Right lobe of liver (tissue), 6 donors: Measurements from ENCODE around the gene ASB1. TPM values are rescaled to one million over a fixed set of nuclear protein-coding genes. Genes with fewer than 3 reads are reported as not detected.
A peak's percentile ranks its signal among the peaks of the same experiment; 100 is the strongest.

ENCODE experiments used
- ATAC-seq, 4 donors: fragments of 200-7000 bp; cut with Tn5 transposase; one replicate each; pipeline ENCODE4 v1.9.1; 2020; ENCODE audit warnings: mild to moderate bottlenecking in 4 of 4, moderate library complexity in 4 of 4
- DNase-seq, 3 donors: peaks; one replicate each; pipeline ENCODE4 v3.0.0-alpha.2; 2020
- H3K27ac ChIP-seq, 3 donors: fragments of 200-600 bp; one replicate each; pipeline ENCODE4 v1.8.0; 2022
- H3K27me3 ChIP-seq, 2 donors: fragments of 200-600 bp; one replicate each; pipeline ENCODE4 v1.8.0; 2022
- H3K36me3 ChIP-seq, 4 donors: fragments of 200-600 bp; sonication (generic) in 1 of 4; one replicate each; pipeline versions ENCODE4 v1.5.1 to v1.8.0; 2017 to 2022; ENCODE audit warnings: control low read depth in 1 of 4
- H3K4me1 ChIP-seq, 4 donors: fragments of 200-600 bp; sonication (generic) in 1 of 4; one replicate each; pipeline versions ENCODE4 v1.5.1 to v1.8.0; 2017 to 2022; ENCODE audit warnings: control low read depth in 1 of 4
- H3K4me3 ChIP-seq, 3 donors: fragments of 200-600 bp; one replicate each; pipeline ENCODE4 v1.8.0; 2022
- H3K9me3 ChIP-seq, 4 donors: fragments of 200-600 bp; sonication (generic) in 1 of 4; one replicate each; pipeline versions ENCODE4 v1.5.1 to v1.8.0; 2017 to 2022; ENCODE audit warnings: control low read depth in 1 of 4
- CTCF ChIP-seq, 4 donors: fragments of 200-600 bp in 3 of 4; fragments of 450-650 bp in 1 of 4; IDR thresholded peaks; one replicate each; pipeline versions ENCODE4 v1.5.1 to v1.8.0; 2016 to 2022; ENCODE audit warnings: antibody characterized with exemption in 4 of 4, mild to moderate bottlenecking in 2 of 4
- POLR2A ChIP-seq: fragments of 450-650 bp; IDR thresholded peaks from one replicate; pipeline ENCODE4 v1.6.1; 2017; ENCODE audit warnings: antibody characterized with exemption, mild to moderate bottlenecking
- WGBS: methylation state at CpG from one replicate; pipeline ENCODE4 v1.1.6; 2018; ENCODE audit warnings: low coverage, low lambda C conversion rate; ENCODE audit not compliant: insufficient coverage; ENCODE audit errors: missing lambda C conversion rate; 5-methylcytosine and 5-hydroxymethylcytosine counted together
- intact Hi-C, 2 donors: fragments of 100-400 bp; cut with DNase I; formaldehyde crosslinking; loops; one replicate each; pipeline versions ENCODE4 v1.11.2 to v1.14.1; 2022
- total RNA-seq, 6 experiments: library from RNA; depleted of rRNA in 2 of 6; stranded (reverse); fragments of >200 nt in 2 of 6; fragmentation: NEBNext Ultra II Directional in 3 of 6; extraction: Animal tissue kit (Norgen Biotek cat#: 25700) in 3 of 6; gene quantifications; one replicate each; pipeline versions ENCODE4 v1.1.0 to v1.2.4, GENCODE V29; 2016 to 2023
- donor health status: DM: no; HTN: yes; CAD: no.
- donor health status: DM: no; HTN: no; CAD: no.
- donor health status: DM: no; HTN: no; CAD: no.
- donor health status: DM: no; HTN: yes; CAD: no.
- donor health status: DM: no; HTN: yes; CAD: no.

Gene ASB1
- total RNA-seq, 6 experiments from 2014 or later: 6.3 to 18.2 (median 8.4) TPM

- H3K36me3 ChIP-seq: peaks cover 0 to 21% (median 1%) of the 10 kb centered on the region in 4 donors
- peak; percentile 78 to 82 (median 80) for ATAC-seq
- peak overlapping the region; percentile 58 to 75 (median 64) for H3K27ac ChIP-seq
- 19% methylated on average over 17 of the region's 24 CpGs for WGBS
- no peaks in the 10 kb centered on the region for H3K27me3 ChIP-seq
- DNase-seq: peak; percentile 67 to 84 (median 74)
- peak; percentile 85 for TF ChIP-seq POLR2A
- TF ChIP-seq CTCF (IDR thresholded peaks at IDR 0.05): no peak
- intact Hi-C loops: no loop called here
- H3K9me3 ChIP-seq: no peaks in the 10 kb centered on the region
- peak overlapping the region in 1 of 3 donors; percentile 6 for H3K4me3 ChIP-seq
- peaks cover 0 to 42% (median 18%) of the 10 kb centered on the region in 4 donors for H3K4me1 ChIP-seq
These were observed 12.4 kb downstream of the ASB1 start for GRCh38 chr2:238438856-238439849.

GRCh38 chr2:238439917-238440316 is 13.2 kb downstream of the ASB1 start:
- H3K27me3 ChIP-seq: no peaks in the 10 kb centered on the region
- H3K4me1 ChIP-seq: peaks cover 0 to 44% (median 19%) of the 10 kb centered on the region in 4 donors
- no peak for TF ChIP-seq POLR2A
- no peak for TF ChIP-seq CTCF (IDR thresholded peaks at IDR 0.05)
- peak overlapping the region in 1 of 3 donors; percentile 6 for H3K4me3 ChIP-seq
- WGBS: 61% methylated on average over 2 of the region's 2 CpGs
- ATAC-seq (no peak), DNase-seq (no peak)
- peak overlapping the region; percentile 45 to 75 (median 64) for H3K27ac ChIP-seq
- H3K36me3 ChIP-seq: peaks cover 0 to 23% (median 3%) of the 10 kb centered on the region in 4 donors
- intact Hi-C loops: no loop called here
- no peaks in the 10 kb centered on the region for H3K9me3 ChIP-seq

GRCh38 chr2:238440331-238440730 is 13.6 kb downstream of the ASB1 start:
- no peaks in the 10 kb centered on the region for H3K27me3 ChIP-seq
- TF ChIP-seq CTCF (IDR thresholded peaks at IDR 0.05) (no peak), POLR2A (no peak)
- intact Hi-C loops: no loop called here
- DNase-seq (no peak), ATAC-seq (no peak)
- H3K36me3 ChIP-seq: peaks cover 0 to 22% (median 3%) of the 10 kb centered on the region in 4 donors
- no peak overlapping the region for H3K4me3 ChIP-seq
- 66% methylated on average over 4 of the region's 4 CpGs for WGBS
- H3K9me3 ChIP-seq: no peaks in the 10 kb centered on the region
- peaks cover 0 to 48% (median 21%) of the 10 kb centered on the region in 4 donors for H3K4me1 ChIP-seq
- H3K27ac ChIP-seq: peak overlapping the region; percentile 45 to 75 (median 64)

GRCh38 chr2:238440767-238441166 is 14.0 kb downstream of the ASB1 start:
- intact Hi-C loops: no loop called here
- Histone ChIP-seq H3K36me3 (peaks cover 0 to 22% (median 3%) of the 10 kb centered on the region in 4 donors), H3K4me3 (no peak overlapping the region), H3K27ac (peak overlapping the region in 2 of 3 donors; percentile 45 to 64), H3K4me1 (peaks cover 0 to 50% (median 22%) of the 10 kb centered on the region in 4 donors), H3K27me3 (no peaks in the 10 kb centered on the region), H3K9me3 (no peaks in the 10 kb centered on the region)
- TF ChIP-seq CTCF (IDR thresholded peaks at IDR 0.05): no peak
- DNase-seq (no peak), ATAC-seq (no peak)
- WGBS: 96% methylated on average over 5 of the region's 11 CpGs
